H1 (cell line): Measurements from ENCODE around the gene CNOT6L. TPM values are rescaled to one million over a fixed set of nuclear protein-coding genes. Genes with fewer than 3 reads are reported as not detected.

ENCODE experiments used
- CTCF ChIA-PET: fragments of 300-600 bp; sonication (Branson Sonifier 250); formaldehyde crosslinking; loops from one replicate; lab custom pipeline; 2021; ENCODE audit not compliant: partially characterized antibody; lab: Charles Lee
- POLR2A ChIA-PET: fragments of 300-600 bp; sonication (Branson Sonifier 250); formaldehyde crosslinking; loops from one replicate; lab custom pipeline; 2021; ENCODE audit warnings: inconsistent platforms; ENCODE audit not compliant: partially characterized antibody; lab: Charles Lee
- DNase-seq, 2 experiments: peaks; one replicate each; pipeline versions ENCODE4 v3.0.0 to v3.0.0-alpha.2; 2010 to 2022; ENCODE audit warnings: low spot score in 2 of 2, low read depth in 1 of 2, mixed read lengths in 1 of 2
- FAIRE-seq: peaks from 2 replicates; lab custom pipeline; 2011; peaks lifted over from hg19 to GRCh38; lab: Jason Lieb, UNC
- H2AFZ ChIP-seq: 2 replicates; pipeline ENCODE4 v1.8.1; 2012; ENCODE audit warnings: low read length, inconsistent platforms
- H2AK5ac ChIP-seq: 2 replicates; pipeline ENCODE4 v1.6.1; 2013; ENCODE audit warnings: low read depth, low read length
- H2BK120ac ChIP-seq: replicated peaks from 2 replicates; pipeline ENCODE3; 2013; ENCODE audit warnings: low read depth, low read length, inconsistent platforms
- H2BK12ac ChIP-seq: 2 replicates; pipeline ENCODE4 v1.6.1; 2013; ENCODE audit warnings: low read depth, low read length
- H2BK15ac ChIP-seq: 2 replicates; pipeline ENCODE4 v1.6.1; 2013; ENCODE audit warnings: low read length
- H2BK20ac ChIP-seq: 2 replicates; pipeline ENCODE4 v1.6.1; 2013; ENCODE audit warnings: low read length
- H2BK5ac ChIP-seq: 2 replicates; pipeline ENCODE4 v1.6.1; 2013; ENCODE audit warnings: low read depth, low read length
- H3K14ac ChIP-seq: 2 replicates; pipeline ENCODE4 v1.6.1; 2013; ENCODE audit warnings: inconsistent platforms; ENCODE audit not compliant: insufficient read length
- H3K18ac ChIP-seq: 2 replicates; pipeline ENCODE4 v1.6.1; 2013; ENCODE audit warnings: low read length; ENCODE audit errors: extremely low read depth
- H3K23ac ChIP-seq: 2 replicates; pipeline ENCODE4 v1.6.1; 2013; ENCODE audit warnings: inconsistent platforms; ENCODE audit not compliant: insufficient read length
- H3K23me2 ChIP-seq: 2 replicates; pipeline ENCODE4 v1.6.1; 2013; ENCODE audit warnings: low read depth, low read length
- H3K27ac ChIP-seq: 2 replicates; pipeline ENCODE4 v1.6.1; 2011; ENCODE audit warnings: low read depth, low read length, inconsistent platforms
- H3K27me3 ChIP-seq, 4 experiments: replicated peaks in 1 of 4; 1 replicate in 1 of 4; 2 replicates in 3 of 4; pipeline versions ENCODE4 v1.6.1 to v1.8.1; 2011 to 2013; ENCODE audit warnings: low read length in 3 of 4, mild to moderate bottlenecking in 3 of 4, inconsistent platforms in 2 of 4, mixed read lengths in 2 of 4, moderate library complexity in 1 of 4; ENCODE audit not compliant: control insufficient read depth in 3 of 4, insufficient read depth in 3 of 4; ENCODE audit errors: extremely low read depth in 1 of 4
- H3K36me3 ChIP-seq, 4 experiments: 2 replicates each; pipeline versions ENCODE4 v1.6.1 to v1.8.1; 2011 to 2013; ENCODE audit warnings: mild to moderate bottlenecking in 4 of 4, low read length in 3 of 4, moderate library complexity in 2 of 4, control low read depth in 1 of 4, inconsistent platforms in 1 of 4; ENCODE audit not compliant: insufficient read depth in 4 of 4, control insufficient read depth in 2 of 4
- H3K4ac ChIP-seq: replicated peaks from 2 replicates; pipeline ENCODE3; 2013; ENCODE audit warnings: low read length, low read depth, mixed read lengths, inconsistent platforms; ENCODE audit not compliant: insufficient read length
- H3K4me1 ChIP-seq, 4 experiments: replicated peaks in 1 of 4; 1 replicate in 1 of 4; 2 replicates in 3 of 4; pipeline versions ENCODE4 v1.6.1 to v1.8.1; 2011 to 2013; ENCODE audit warnings: low read length in 3 of 4, inconsistent platforms in 2 of 4, mixed read lengths in 1 of 4; ENCODE audit not compliant: insufficient read depth in 4 of 4, control insufficient read depth in 3 of 4
- H3K4me2 ChIP-seq, 2 experiments: 2 replicates each; pipeline versions ENCODE4 v1.6.1 to v1.8.1; 2011 to 2013; ENCODE audit warnings: low read depth in 2 of 2, low read length in 2 of 2, control low read depth in 1 of 2, inconsistent platforms in 1 of 2, mild to moderate bottlenecking in 1 of 2; ENCODE audit not compliant: insufficient read depth in 1 of 2
- H3K4me3 ChIP-seq, 4 experiments: fragments of 200-600, 300-600 bp in 1 of 4; sonication (generic), shearing (Covaris generic), sonication (Bioruptor Twin) in 1 of 4; 2 replicates each; pipeline versions ENCODE4 v1.5.1 to v1.8.1; 2011 to 2016; ENCODE audit warnings: low read length in 4 of 4, low read depth in 3 of 4, control low read depth in 2 of 4, inconsistent platforms in 2 of 4, mild to moderate bottlenecking in 2 of 4, mixed read lengths in 1 of 4, moderate library complexity in 1 of 4; ENCODE audit not compliant: insufficient read depth in 2 of 4; ENCODE audit errors: extremely low read depth in 1 of 4
- H3K56ac ChIP-seq: replicated peaks from 2 replicates; pipeline ENCODE3; 2013; ENCODE audit warnings: low read depth, mild to moderate bottlenecking, mixed read lengths, low read length, inconsistent platforms; ENCODE audit not compliant: insufficient read length
- H3K79me1 ChIP-seq: 2 replicates; pipeline ENCODE4 v1.6.1; 2013; ENCODE audit warnings: low read depth, low read length, control low read depth
- H3K79me2 ChIP-seq, 2 experiments: 2 replicates each; pipeline versions ENCODE4 v1.6.1 to v1.8.1; 2012 to 2013; ENCODE audit warnings: low read length in 2 of 2, mild to moderate bottlenecking in 2 of 2, inconsistent platforms in 1 of 2; ENCODE audit not compliant: insufficient read depth in 2 of 2, control insufficient read depth in 1 of 2
- H3K9ac ChIP-seq, 4 experiments: replicated peaks in 1 of 4; 1 replicate in 1 of 4; 2 replicates in 3 of 4; pipeline versions ENCODE4 v1.6.1 to v1.8.1; 2011 to 2013; ENCODE audit warnings: low read depth in 3 of 4, low read length in 3 of 4, control low read depth in 2 of 4, mild to moderate bottlenecking in 2 of 4, moderate library complexity in 2 of 4, inconsistent platforms in 1 of 4; ENCODE audit errors: extremely low read depth in 1 of 4
- H3K9me3 ChIP-seq, 2 experiments: 2 replicates each; pipeline versions ENCODE4 v1.6.1 to v1.8.1; 2012 to 2013; ENCODE audit warnings: mild to moderate bottlenecking in 2 of 2, moderate library complexity in 2 of 2, control low read depth in 1 of 2, inconsistent platforms in 1 of 2, low read depth in 1 of 2, low read length in 1 of 2, mixed read lengths in 1 of 2; ENCODE audit not compliant: insufficient read depth in 2 of 2
- H4K20me1 ChIP-seq, 2 experiments: replicated peaks in 1 of 2; 2 replicates each; pipeline versions ENCODE3 to v1.8.1; 2011 to 2013; ENCODE audit warnings: inconsistent platforms in 2 of 2, low read length in 2 of 2, mild to moderate bottlenecking in 1 of 2; ENCODE audit not compliant: insufficient read depth in 2 of 2, control insufficient read depth in 1 of 2
- H4K5ac ChIP-seq: 2 replicates; pipeline ENCODE4 v1.6.1; 2013; ENCODE audit warnings: low read length, low read depth, mixed read lengths, inconsistent platforms; ENCODE audit not compliant: insufficient read length
- H4K8ac ChIP-seq: 2 replicates; pipeline ENCODE4 v1.8.0; 2013; ENCODE audit warnings: mild to moderate bottlenecking, moderate library complexity, low read length, inconsistent platforms; ENCODE audit not compliant: insufficient read depth; ENCODE audit errors: extremely low read depth
- H4K91ac ChIP-seq: replicated peaks from 2 replicates; pipeline ENCODE3; 2013; ENCODE audit warnings: low read length, mixed read lengths, inconsistent platforms; ENCODE audit not compliant: insufficient read length
- CREB1 ChIP-seq: IDR thresholded peaks from 2 replicates; pipeline ENCODE4 v1.6.1; 2012; ENCODE audit warnings: inconsistent platforms
- NANOG ChIP-seq: IDR thresholded peaks from 2 replicates; pipeline ENCODE4 v1.6.1; 2011; ENCODE audit warnings: low read length, low read depth, mild to moderate bottlenecking, inconsistent platforms; ENCODE audit not compliant: insufficient read depth, poor library complexity, severe bottlenecking
- PHF8 ChIP-seq: fragments of 200-600 bp; sonication (generic); conservative IDR thresholded peaks from 2 replicates; pipeline ENCODE4 v1.7.1; 2012; ENCODE audit warnings: low read depth, mild to moderate bottlenecking, inconsistent platforms, low read length, moderate library complexity
- SP2 ChIP-seq: IDR thresholded peaks from 2 replicates; pipeline ENCODE4 v1.6.1; 2012; ENCODE audit warnings: mild to moderate bottlenecking, low read length, inconsistent platforms
- SUZ12 ChIP-seq: fragments of 200-600 bp; sonication (generic); IDR thresholded peaks from 2 replicates; pipeline ENCODE4 v1.6.1; 2012; ENCODE audit warnings: mild to moderate bottlenecking, inconsistent platforms, low read length, moderate library complexity, mixed read lengths
- polyA plus RNA-seq, 7 experiments: library from polyadenylated mRNA; depleted of rRNA in 3 of 7; stranded (reverse) in 5 of 7; unstranded in 2 of 7; fragments of >200 nt in 5 of 7; fragments of 200-250 nt in 2 of 7; gene quantifications; 1 replicate in 5 of 7; 2 replicates in 1 of 7; 4 replicates in 1 of 7; pipeline versions ENCODE4 v1.2.1 to v1.2.3, GENCODE V29; 2011 to 2013; ENCODE audit warnings: missing spikeins in 2 of 7, mixed read lengths in 2 of 7
- total RNA-seq: library from RNA; stranded (reverse); fragmentation: NEBNext Ultra II Directional; extraction: Animal tissue kit (Norgen Biotek cat#: 25700); gene quantifications from 2 replicates; pipeline ENCODE4 v1.2.1, GENCODE V29; 2021

CNOT6L gene
- total and polyA plus RNA-seq, 2 of the 8 experiments (the other 6 are each of a cell fraction or from before 2014, with no cell fraction given) = 2.0 to 22.4 TPM

- no peak for TF ChIP-seq PHF8
Observed at GRCh38 chr4:77773101-77773500, 46.1 kb downstream of the CNOT6L start (continued).

GRCh38 chr4:77771566-77771965, 47.6 kb downstream of the CNOT6L start:
- Histone ChIP-seq H3K23ac (no peak overlapping the region), H2BK12ac (no peak overlapping the region), H3K27ac (no peak overlapping the region), H2BK20ac (no peak overlapping the region), H2AK5ac (no peak overlapping the region), H3K23me2 (no peaks in the 10 kb centered on the region), H3K9ac (no peak overlapping the region), H3K14ac (no peak overlapping the region), H3K27me3 (no peaks in the 10 kb centered on the region), H3K18ac (no peak overlapping the region; the same call in 1 of the 2 replicates), H4K20me1 (no peaks in the 10 kb centered on the region), H3K4me1 (peaks cover 0 to 9% (median 0%) of the 10 kb centered on the region in 4 experiments; a peak in 2 of 7 replicates), H3K36me3 (no peaks in the 10 kb centered on the region), H3K9me3 (no peaks in the 10 kb centered on the region), H2BK5ac (no peak overlapping the region), H2AFZ (no peak overlapping the region), H2BK120ac (no peak overlapping the region), H3K4me2 (no peak overlapping the region), H3K79me1 (no peaks in the 10 kb centered on the region), H3K4ac (no peak overlapping the region), H4K91ac (no peak overlapping the region), H3K79me2 (no peaks in the 10 kb centered on the region), H3K4me3 (no peak overlapping the region), H2BK15ac (no peak overlapping the region), H3K56ac (no peak overlapping the region), H4K5ac (no peak overlapping the region), H4K8ac (no peak overlapping the region)
- no peak for TF ChIP-seq CREB1
- no peak for TF ChIP-seq SUZ12
- TF ChIP-seq NANOG = peak; percentile 53
- TF ChIP-seq SP2 = no peak
- DNase-seq (no peak), FAIRE-seq (no peak)
- POLR2A ChIA-PET = interaction anchor here (0.7 kb wide), 1 partner anchor 273 kb away, joined by 3 read pairs; no protein-coding TSS in a partner anchor
- CTCF ChIA-PET = no interaction called here
